ENCODE measurements around the gene MSRB3.
"Not testable (repeated sequence)": the region's sequence is repeated elsewhere in the genome, so short reads cannot be mapped to it uniquely, and the experiment has no call there.

Gene MSRB3

GRCh38 chr12:65292241-65292640 is 13.8 kb downstream of the MSRB3 start:
- no peak for DNase-seq (ENCODE audit: low spot score)

- DNase-seq (ENCODE audit: low spot score) = no peak
Measured at GRCh38 chr12:65293735-65294134, 15.3 kb downstream of the MSRB3 start.

- DNase-seq (ENCODE audit: low spot score) = no peak
Measured at GRCh38 chr12:65294641-65295262, 16.3 kb downstream of the MSRB3 start.

- no peak for DNase-seq (ENCODE audit: low spot score)
Measured at GRCh38 chr12:65296508-65297265, 18.2 kb downstream of the MSRB3 start.

GRCh38 chr12:65300097-65300496 is 21.6 kb downstream of the MSRB3 start:
- no peak for DNase-seq (ENCODE audit: low spot score)

- no peak for DNase-seq (ENCODE audit: low spot score)
Measured at GRCh38 chr12:65300679-65301349, 22.3 kb downstream of the MSRB3 start.

- no peak for DNase-seq (ENCODE audit: low spot score)
Measured at GRCh38 chr12:65302891-65303290, 24.4 kb downstream of the MSRB3 start.

- DNase-seq (ENCODE audit: low spot score) = no peak
Measured at GRCh38 chr12:65305346-65305950, 27.0 kb downstream of the MSRB3 start.

GRCh38 chr12:65306366-65307168 is 28.1 kb downstream of the MSRB3 start:
- no peak for DNase-seq (ENCODE audit: low spot score)

- DNase-seq (ENCODE audit: low spot score) = no peak
Measured at GRCh38 chr12:65307169-65307501, 28.7 kb downstream of the MSRB3 start.

GRCh38 chr12:65308006-65308405 is 29.5 kb downstream of the MSRB3 start:
- DNase-seq (ENCODE audit: low spot score) = no peak

- no peak for DNase-seq (ENCODE audit: low spot score)
Measured at GRCh38 chr12:65308601-65309071, 30.2 kb downstream of the MSRB3 start.

GRCh38 chr12:65311260-65311659 is 32.8 kb downstream of the MSRB3 start:
- no peak for DNase-seq (ENCODE audit: low spot score)

- no peak for DNase-seq (ENCODE audit: low spot score)
Measured at GRCh38 chr12:65313719-65314317, 35.3 kb downstream of the MSRB3 start.

GRCh38 chr12:65315238-65315637 is 36.8 kb downstream of the MSRB3 start:
- DNase-seq (ENCODE audit: low spot score) = not testable (repeated sequence)

- DNase-seq (ENCODE audit: low spot score) = no peak
Measured at GRCh38 chr12:65318186-65318685, 39.8 kb downstream of the MSRB3 start.

- no peak for DNase-seq (ENCODE audit: low spot score)
Measured at GRCh38 chr12:65319688-65320200, 41.3 kb downstream of the MSRB3 start.

GRCh38 chr12:65323070-65323469 is 44.6 kb downstream of the MSRB3 start:
- no peak for DNase-seq (ENCODE audit: low spot score)

GRCh38 chr12:65324056-65324455 is 45.6 kb downstream of the MSRB3 start:
- DNase-seq (ENCODE audit: low spot score) = no peak

- DNase-seq (ENCODE audit: low spot score) = no peak
Measured at GRCh38 chr12:65324551-65324950, 46.1 kb downstream of the MSRB3 start.

- DNase-seq (ENCODE audit: low spot score) = no peak
Measured at GRCh38 chr12:65325183-65325582, 46.7 kb downstream of the MSRB3 start.

Measured in CD4-positive, alpha-beta T cell treated with Interleukin-2 at 100 ng/mL for 4 hours (primary cell).